ENCODE data around the gene OLFM3. TPM values are rescaled to one million over a fixed set of nuclear protein-coding genes. Genes with fewer than 3 reads are reported as not detected.

OLFM3 gene
- total RNA-seq (not detected), polyA plus RNA-seq (not detected), total RNA-seq (0 reads per million in 6 experiments)

- POLR2A ChIA-PET = no interaction called here
- Mint-ChIP-seq H3K27ac (no peak within 1 kb of the TSS), H3K36me3 (peaks cover 0 to 4% (median 0%) of the 10 kb centered on the region in 3 donors), H3K9me3 (peaks cover 0 to 8% (median 0%) of the 10 kb centered on the region in 9 donors), H3K27me3 (peaks cover 12 to 20% (median 16%) of the 10 kb centered on the region in 5 donors), H3K4me3 (no peak within 1 kb of the TSS), H3K4me1 (peaks cover 0 to 4% (median 0%) of the 10 kb centered on the region in 4 donors)
- no peak for DNase-seq
- no peak for ATAC-seq
Measured at GRCh38 chr1:101996825-101997465, at the start of gene OLFM3. Gene OLFM3 (minus strand): TSS chr1:101996926.

- Mint-ChIP-seq H3K36me3 (no peaks in the 10 kb centered on the region), H3K27me3 (peaks cover 0 to 7% (median 0%) of the 10 kb centered on the region in 5 donors), H3K9me3 (no peaks in the 10 kb centered on the region), H3K4me3 (no peak overlapping the region), H3K27ac (no peak overlapping the region), H3K4me1 (no peaks in the 10 kb centered on the region)
- DNase-seq (no peak), ATAC-seq (no peak)
- POLR2A ChIA-PET = no interaction called here
Measured at GRCh38 chr1:102045752-102046151, 49.0 kb upstream of the OLFM3 start.

- Mint-ChIP-seq H3K27ac (no peak overlapping the region), H3K4me3 (no peak overlapping the region), H3K4me1 (no peaks in the 10 kb centered on the region), H3K27me3 (no peaks in the 10 kb centered on the region), H3K9me3 (peaks cover 0 to 5% (median 0%) of the 10 kb centered on the region in 9 donors), H3K36me3 (no peaks in the 10 kb centered on the region)
- ATAC-seq = no peak
- DNase-seq = no peak
- POLR2A ChIA-PET = no interaction called here
Measured at GRCh38 chr1:102032534-102032933, 35.8 kb upstream of the OLFM3 start.

- peaks cover 0 to 17% (median 9%) of the 10 kb centered on the region in 9 donors for H3K9me3 Mint-ChIP-seq
- H3K36me3 Mint-ChIP-seq = no peaks in the 10 kb centered on the region
- ATAC-seq (no peak), DNase-seq (no peak)
- no peak overlapping the region for H3K27ac Mint-ChIP-seq
- no peak overlapping the region for H3K4me3 Mint-ChIP-seq
- H3K27me3 Mint-ChIP-seq = no peaks in the 10 kb centered on the region
- POLR2A ChIA-PET = no interaction called here
- no peaks in the 10 kb centered on the region for H3K4me1 Mint-ChIP-seq
Measured at GRCh38 chr1:102019530-102019929, 22.8 kb upstream of the OLFM3 start.

GRCh38 chr1:102015728-102016127 is 19.0 kb upstream of the OLFM3 start:
- Mint-ChIP-seq H3K27me3 (peaks cover 0 to 2% (median 0%) of the 10 kb centered on the region in 5 donors), H3K4me1 (no peaks in the 10 kb centered on the region), H3K27ac (no peak overlapping the region), H3K36me3 (no peaks in the 10 kb centered on the region), H3K9me3 (peaks cover 0 to 10% (median 2%) of the 10 kb centered on the region in 9 donors), H3K4me3 (no peak overlapping the region)
- no peak for DNase-seq
- POLR2A ChIA-PET = no interaction called here
- no peak for ATAC-seq

- Mint-ChIP-seq H3K9me3 (peaks cover 0 to 12% (median 2%) of the 10 kb centered on the region in 9 donors), H3K4me1 (no peaks in the 10 kb centered on the region), H3K27ac (no peak overlapping the region), H3K27me3 (peaks cover 0 to 5% (median 2%) of the 10 kb centered on the region in 5 donors), H3K4me3 (no peak overlapping the region), H3K36me3 (no peaks in the 10 kb centered on the region)
- ATAC-seq = no peak
- POLR2A ChIA-PET = no interaction called here
- no peak for DNase-seq
Measured at GRCh38 chr1:102002057-102002456, 5.3 kb upstream of the OLFM3 start.

GRCh38 chr1:101995984-101996745 is 561 bp downstream of the OLFM3 start:
- H3K4me3 Mint-ChIP-seq = no peak overlapping the region
- peaks cover 0 to 4% (median 0%) of the 10 kb centered on the region in 3 donors for H3K36me3 Mint-ChIP-seq
- no peak for ATAC-seq
- POLR2A ChIA-PET = no interaction called here
- peaks cover 12 to 22% (median 16%) of the 10 kb centered on the region in 5 donors for H3K27me3 Mint-ChIP-seq
- H3K27ac Mint-ChIP-seq = no peak overlapping the region
- H3K4me1 Mint-ChIP-seq = peaks cover 0 to 4% (median 0%) of the 10 kb centered on the region in 4 donors
- H3K9me3 Mint-ChIP-seq = peaks cover 0 to 8% (median 0%) of the 10 kb centered on the region in 9 donors
- no peak for DNase-seq

- Mint-ChIP-seq H3K4me3 (no peak overlapping the region), H3K27me3 (peaks cover 12 to 22% (median 16%) of the 10 kb centered on the region in 5 donors), H3K27ac (no peak overlapping the region), H3K9me3 (peaks cover 0 to 8% (median 0%) of the 10 kb centered on the region in 9 donors), H3K36me3 (peaks cover 0 to 4% (median 0%) of the 10 kb centered on the region in 3 donors), H3K4me1 (peaks cover 0 to 4% (median 0%) of the 10 kb centered on the region in 4 donors)
- ATAC-seq (no peak), DNase-seq (no peak)
- POLR2A ChIA-PET = no interaction called here
Measured at GRCh38 chr1:101993710-101994109, 3.0 kb downstream of the OLFM3 start.

- DNase-seq (no peak), ATAC-seq (no peak)
- Mint-ChIP-seq H3K27ac (no peak overlapping the region), H3K9me3 (peaks cover 0 to 8% (median 0%) of the 10 kb centered on the region in 9 donors), H3K27me3 (peaks cover 12 to 22% (median 16%) of the 10 kb centered on the region in 5 donors), H3K4me3 (no peak overlapping the region), H3K4me1 (peaks cover 0 to 4% (median 0%) of the 10 kb centered on the region in 4 donors), H3K36me3 (peaks cover 0 to 4% (median 0%) of the 10 kb centered on the region in 3 donors)
- POLR2A ChIA-PET = no interaction called here
Measured at GRCh38 chr1:101992821-101993575, 3.7 kb downstream of the OLFM3 start.

- Mint-ChIP-seq H3K4me1 (peaks cover 0 to 2% (median 0%) of the 10 kb centered on the region in 4 donors), H3K27me3 (peaks cover 0 to 10% (median 0%) of the 10 kb centered on the region in 5 donors), H3K36me3 (no peaks in the 10 kb centered on the region), H3K9me3 (peaks cover 0 to 1% (median 0%) of the 10 kb centered on the region in 9 donors), H3K27ac (no peak overlapping the region), H3K4me3 (no peak overlapping the region)
- POLR2A ChIA-PET = no interaction called here
- DNase-seq (no peak), ATAC-seq (no peak)
Measured at GRCh38 chr1:101980974-101981373, 15.8 kb downstream of the OLFM3 start.

- H3K36me3 Mint-ChIP-seq = no peaks in the 10 kb centered on the region
- POLR2A ChIA-PET = no interaction called here
Measured at GRCh38 chr1:101977266-101977665, 19.5 kb downstream of the OLFM3 start.

GRCh38 chr1:101976161-101976560 is 20.6 kb downstream of the OLFM3 start:
- Mint-ChIP-seq H3K4me3 (no peak overlapping the region), H3K27me3 (peaks cover 0 to 9% (median 0%) of the 10 kb centered on the region in 5 donors), H3K27ac (no peak overlapping the region), H3K36me3 (no peaks in the 10 kb centered on the region), H3K4me1 (peaks cover 0 to 1% (median 0%) of the 10 kb centered on the region in 4 donors), H3K9me3 (peaks cover 0 to 1% (median 0%) of the 10 kb centered on the region in 9 donors)
- DNase-seq (no peak), ATAC-seq (no peak)
- POLR2A ChIA-PET = no interaction called here

More at GRCh38 chr1:101977266-101977665, 19.5 kb downstream of the OLFM3 start:
- no peak overlapping the region for H3K27ac Mint-ChIP-seq
- H3K27me3 Mint-ChIP-seq = peaks cover 0 to 10% (median 0%) of the 10 kb centered on the region in 5 donors
- peaks cover 0 to 2% (median 0%) of the 10 kb centered on the region in 4 donors for H3K4me1 Mint-ChIP-seq
- peaks cover 0 to 1% (median 0%) of the 10 kb centered on the region in 9 donors for H3K9me3 Mint-ChIP-seq
- ATAC-seq (no peak), DNase-seq (no peak)
- H3K4me3 Mint-ChIP-seq = no peak overlapping the region
